ENCODE data around the gene WNT8A.

The WNT8A gene

DNA sequence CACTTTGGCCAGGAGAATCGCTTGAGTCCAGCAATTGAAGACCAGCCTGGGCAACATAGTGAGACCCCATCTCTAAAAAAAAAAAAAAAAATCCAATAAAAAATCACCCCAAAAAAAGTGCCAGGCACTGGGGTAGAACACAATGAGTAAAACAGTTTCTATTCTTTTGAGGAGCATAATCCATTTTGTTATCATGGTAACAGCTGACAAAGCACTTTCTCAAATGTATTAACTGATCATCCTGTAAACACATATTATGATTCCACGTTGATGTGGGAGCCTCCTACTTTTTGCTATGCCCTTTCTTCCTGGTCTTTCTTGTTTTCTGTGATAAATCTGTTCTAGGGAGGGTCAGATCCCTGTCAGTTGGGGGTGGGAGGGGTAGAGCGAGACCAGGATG is 30.3 kb upstream of the WNT8A start:
- TF ChIP-seq, protein P1, sequence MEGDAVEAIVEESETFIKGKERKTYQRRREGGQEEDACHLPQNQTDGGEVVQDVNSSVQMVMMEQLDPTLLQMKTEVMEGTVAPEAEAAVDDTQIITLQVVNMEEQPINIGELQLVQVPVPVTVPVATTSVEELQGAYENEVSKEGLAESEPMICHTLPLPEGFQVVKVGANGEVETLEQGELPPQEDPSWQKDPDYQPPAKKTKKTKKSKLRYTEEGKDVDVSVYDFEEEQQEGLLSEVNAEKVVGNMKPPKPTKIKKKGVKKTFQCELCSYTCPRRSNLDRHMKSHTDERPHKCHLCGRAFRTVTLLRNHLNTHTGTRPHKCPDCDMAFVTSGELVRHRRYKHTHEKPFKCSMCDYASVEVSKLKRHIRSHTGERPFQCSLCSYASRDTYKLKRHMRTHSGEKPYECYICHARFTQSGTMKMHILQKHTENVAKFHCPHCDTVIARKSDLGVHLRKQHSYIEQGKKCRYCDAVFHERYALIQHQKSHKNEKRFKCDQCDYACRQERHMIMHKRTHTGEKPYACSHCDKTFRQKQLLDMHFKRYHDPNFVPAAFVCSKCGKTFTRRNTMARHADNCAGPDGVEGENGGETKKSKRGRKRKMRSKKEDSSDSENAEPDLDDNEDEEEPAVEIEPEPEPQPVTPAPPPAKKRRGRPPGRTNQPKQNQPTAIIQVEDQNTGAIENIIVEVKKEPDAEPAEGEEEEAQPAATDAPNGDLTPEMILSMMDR (IDR thresholded peaks at IDR 0.05) = no peak

DNA sequence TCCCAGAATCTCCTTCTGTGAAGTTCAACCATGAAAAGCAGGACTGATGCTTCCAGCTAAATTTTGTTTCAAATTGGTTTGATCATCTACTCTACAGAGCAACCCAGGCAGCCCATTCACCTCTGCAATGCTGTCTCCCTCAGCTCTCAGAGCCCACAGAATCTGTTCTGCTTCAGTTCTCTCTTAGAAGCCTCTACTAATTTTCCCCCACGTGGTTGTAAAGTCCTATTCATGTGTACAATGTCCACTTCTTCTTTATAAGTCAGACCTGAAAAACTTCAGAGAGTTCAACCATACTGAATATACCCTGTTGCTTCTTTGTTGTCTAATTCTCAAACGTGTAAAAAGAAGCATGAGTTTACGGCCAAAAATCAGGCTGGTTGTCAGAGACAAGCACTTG is 29.6 kb upstream of the WNT8A start:
- TF ChIP-seq, protein P1 (IDR thresholded peaks at IDR 0.05) = no peak

DNA sequence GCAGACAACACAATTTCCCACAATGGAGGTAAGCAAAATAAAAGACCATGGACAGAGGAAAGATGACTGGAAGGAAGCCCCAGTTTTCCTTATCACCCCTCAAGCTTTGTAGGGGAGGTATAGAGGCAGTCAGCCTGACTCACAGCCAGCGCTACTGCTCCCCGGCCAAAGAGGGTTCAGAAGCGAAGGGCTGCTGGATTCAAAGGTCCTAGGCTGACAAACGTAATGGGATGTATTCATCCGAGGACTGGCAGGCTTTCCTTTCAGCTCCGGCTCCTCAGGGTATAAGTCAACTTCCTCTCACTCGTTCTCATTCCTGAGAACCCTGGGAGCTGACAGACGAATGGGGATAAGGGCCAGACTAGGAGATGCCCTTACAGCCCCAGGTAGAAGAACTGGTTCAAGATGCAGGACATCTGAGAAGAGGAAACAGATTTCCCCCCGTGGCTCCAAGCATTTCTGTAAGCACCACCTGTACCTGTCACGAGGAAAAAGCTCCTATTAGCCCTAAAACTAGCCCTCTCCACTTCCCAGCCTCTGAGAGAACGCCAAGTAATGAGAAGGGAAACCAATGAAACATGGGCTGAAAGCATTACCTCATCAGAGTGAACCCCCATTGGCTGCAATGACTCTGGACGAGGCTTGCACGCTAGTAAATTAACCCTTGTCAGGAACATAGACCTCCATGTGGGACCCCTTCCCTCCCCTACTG is 28.8 kb upstream of the WNT8A start:
- TF ChIP-seq, protein P1 (IDR thresholded peaks at IDR 0.05) = no peak

DNA sequence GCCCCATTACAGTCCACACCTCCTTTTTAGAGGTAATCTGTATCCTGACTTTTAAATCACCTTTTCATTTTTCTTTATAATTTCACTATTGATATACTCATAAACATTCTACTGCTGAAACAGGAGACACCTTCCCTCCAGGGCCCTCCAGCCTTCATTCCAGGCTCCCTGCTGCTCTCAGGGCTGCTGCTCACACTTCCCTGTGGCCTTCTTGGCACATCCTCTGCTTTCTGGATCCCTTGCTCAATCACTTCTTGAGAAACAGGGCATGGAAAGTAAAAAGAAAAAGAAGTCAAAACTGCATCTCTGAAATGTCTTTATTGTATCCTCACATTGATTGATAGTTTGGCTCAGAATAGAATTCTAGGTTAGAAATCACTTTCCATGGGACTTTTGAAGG is 19.3 kb upstream of the WNT8A start:
- TF ChIP-seq, protein P1 (IDR thresholded peaks at IDR 0.05) = no peak

DNA sequence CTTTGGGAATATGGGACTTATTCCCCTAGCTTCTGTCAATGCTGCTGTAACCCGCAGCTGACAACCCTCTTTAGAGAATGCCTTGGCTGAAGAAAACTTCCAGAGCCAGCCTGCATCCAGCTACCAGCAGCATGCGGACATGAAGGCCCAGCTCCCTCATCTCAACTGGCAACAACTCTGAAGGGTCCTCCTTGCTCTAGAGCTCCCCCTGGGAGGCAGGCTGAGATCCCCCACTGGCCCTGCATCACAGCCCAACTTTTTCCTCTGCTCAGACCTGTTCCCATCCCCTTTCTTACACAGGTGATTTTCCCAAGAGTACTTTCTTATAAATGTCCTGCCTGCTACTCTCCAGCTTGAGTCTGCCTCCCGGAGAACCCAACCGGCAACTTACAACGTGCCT is 18.7 kb upstream of the WNT8A start:
- TF ChIP-seq, protein P1 (IDR thresholded peaks at IDR 0.05) = peak; percentile 29; the same call in 1 of the 2 replicates

DNA sequence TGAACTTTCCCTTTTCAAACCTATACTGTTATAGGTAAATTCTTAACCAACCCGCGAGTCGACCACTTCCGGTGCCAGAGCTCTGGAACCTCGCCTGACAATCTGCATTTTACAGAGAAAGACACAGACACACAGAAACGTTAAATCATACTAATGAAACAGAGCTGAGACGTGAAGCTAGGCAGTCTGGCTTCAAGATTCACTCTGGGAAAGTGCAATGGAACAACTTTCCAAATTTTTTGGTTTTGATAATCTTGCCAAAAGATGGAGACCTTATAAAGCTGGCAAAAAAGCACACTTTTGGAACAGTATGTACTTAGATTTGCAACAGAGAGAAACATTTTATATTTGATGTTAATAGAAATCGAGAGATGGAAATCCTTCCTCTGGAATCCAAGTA is 15.9 kb upstream of the WNT8A start:
- TF ChIP-seq, protein P1 (IDR thresholded peaks at IDR 0.05) = no peak

DNA sequence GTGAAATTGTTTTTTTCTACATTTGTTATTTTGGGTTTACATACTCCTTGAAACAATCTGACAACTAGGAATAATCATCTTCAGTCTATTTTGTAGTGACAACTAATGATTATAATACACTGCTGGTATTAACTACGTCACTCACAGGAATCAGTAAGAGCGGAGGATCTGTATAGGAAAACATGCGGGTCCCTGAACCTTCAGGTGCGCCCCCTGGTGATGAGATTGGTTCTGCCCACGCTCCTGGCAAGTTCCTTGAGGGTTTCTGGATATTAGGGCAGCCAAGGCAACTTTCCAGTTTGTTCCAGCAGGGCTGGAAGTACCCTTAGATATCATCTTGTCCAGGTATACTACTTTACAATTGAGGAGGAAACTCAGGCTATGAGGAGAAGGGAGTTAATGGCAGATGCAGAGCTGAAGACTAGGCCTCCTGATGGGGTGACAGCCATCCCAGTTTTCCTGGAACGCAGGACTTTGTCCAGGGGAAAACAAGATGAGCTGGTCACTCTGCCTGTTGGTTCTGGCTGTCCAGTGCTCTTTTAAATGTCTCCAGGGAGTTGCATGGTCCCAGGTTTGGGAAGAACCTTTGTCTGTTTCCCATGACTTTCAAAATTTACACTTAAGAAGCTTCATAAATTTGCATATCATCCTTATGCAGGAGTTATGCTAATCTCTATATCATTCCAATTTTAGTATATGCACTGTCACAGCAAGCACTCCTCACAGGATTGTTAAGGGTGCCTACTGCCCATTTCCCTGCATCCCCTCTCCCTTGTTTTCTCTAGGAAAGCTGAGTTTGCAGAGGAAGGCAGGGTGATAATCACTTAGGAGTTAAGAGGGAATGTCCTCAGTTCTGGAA is 14.9 kb upstream of the WNT8A start:
- TF ChIP-seq, protein P1 (IDR thresholded peaks at IDR 0.05) = peak; percentile 83
